Measurements from ENCODE around the gene TSPAN14. TPM values are rescaled to one million over a fixed set of nuclear protein-coding genes. Genes with fewer than 3 reads are reported as not detected.

The TSPAN14 gene
- total RNA-seq, 1 experiment from 2014 or later, result 46.8 TPM

GRCh38 chr10:80471715-80472233 is 17.7 kb downstream of the TSPAN14 start:
- H2BK20ac ChIP-seq (ENCODE audit: low read depth, low read length, poor library complexity, severe bottlenecking), result no peak overlapping the region
- H2BK15ac ChIP-seq (ENCODE audit: low read depth, low read length), result no peak overlapping the region
- no CpG with 5 or more reads among the region's 4 CpGs for WGBS (ENCODE audit: extremely low coverage, insufficient read length, low lambda C conversion rate)

More at GRCh38 chr10:80471715-80472233, 17.7 kb downstream of the TSPAN14 start:
- Histone ChIP-seq H3K56ac (ENCODE audit: insufficient read length, low read depth, low read length) (no peak overlapping the region), H4K20me1 (ENCODE audit: control insufficient read depth, insufficient read depth, insufficient read length) (no peaks in the 10 kb centered on the region), H3K79me1 (ENCODE audit: insufficient read depth, low read depth, low read length, poor library complexity, severe bottlenecking) (peaks cover 9% of the 10 kb centered on the region), H3K4me1 (ENCODE audit: insufficient read depth, low read length) (peaks cover 8% of the 10 kb centered on the region; the same call in 1 of the 2 replicates), H2AFZ (ENCODE audit: low read length) (no peak overlapping the region), H3K4me2 (ENCODE audit: insufficient read depth, insufficient read length, low read length) (no peak overlapping the region), H3K18ac (ENCODE audit: insufficient read length, low read depth, low read length) (no peak overlapping the region), H2BK120ac (ENCODE audit: low read depth, low read length, poor library complexity, severe bottlenecking) (no peak overlapping the region), H2AK5ac (ENCODE audit: insufficient read length, low read length) (no peak overlapping the region), H3K79me2 (ENCODE audit: insufficient read depth, low read length) (peaks cover 2% of the 10 kb centered on the region; the same call in 1 of the 2 replicates), H3K23me2 (ENCODE audit: insufficient read length, low read depth, low read length, poor library complexity, severe bottlenecking) (no peaks in the 10 kb centered on the region), H3K9me3 (ENCODE audit: control insufficient read depth, low read depth, low read length) (no peaks in the 10 kb centered on the region), H4K8ac (replicated peaks; ENCODE audit: insufficient read length, low read depth, low read length) (no peak overlapping the region), H3K23ac (ENCODE audit: insufficient read length, low read depth, low read length) (no peak overlapping the region), H2BK12ac (ENCODE audit: insufficient read length, low read depth, low read length) (no peak overlapping the region), H4K91ac (ENCODE audit: insufficient read length, low read depth, low read length) (no peak overlapping the region), H3K27ac (ENCODE audit: insufficient read length, low read depth, low read length) (no peak overlapping the region), H3K4ac (ENCODE audit: low read depth, low read length) (no peak overlapping the region), H4K5ac (ENCODE audit: insufficient read length, low read depth, low read length) (no peak overlapping the region), H3K27me3 (ENCODE audit: insufficient read depth, low read length) (no peaks in the 10 kb centered on the region; the same call in 1 of the 2 replicates), H3K14ac (ENCODE audit: insufficient read depth, low read length) (no peak overlapping the region), H3T11ph (ENCODE audit: low read length) (no peak overlapping the region), H3K9ac (ENCODE audit: extremely low read depth, insufficient read length, low read length) (no peak overlapping the region), H2BK5ac (ENCODE audit: insufficient read length, low read length) (no peak overlapping the region)
- peaks cover 41 to 57% of the 10 kb centered on the region in 2 experiments for H3K4me1 Mint-ChIP-seq
- no peak for DNase-seq
- H3K27me3 Mint-ChIP-seq (ENCODE audit: low read depth), result peaks cover 42% of the 10 kb centered on the region
- no peaks in the 10 kb centered on the region for H3K9me3 Mint-ChIP-seq
- no peak overlapping the region for H3K4me3 Mint-ChIP-seq
- TF ChIP-seq, protein P1, sequence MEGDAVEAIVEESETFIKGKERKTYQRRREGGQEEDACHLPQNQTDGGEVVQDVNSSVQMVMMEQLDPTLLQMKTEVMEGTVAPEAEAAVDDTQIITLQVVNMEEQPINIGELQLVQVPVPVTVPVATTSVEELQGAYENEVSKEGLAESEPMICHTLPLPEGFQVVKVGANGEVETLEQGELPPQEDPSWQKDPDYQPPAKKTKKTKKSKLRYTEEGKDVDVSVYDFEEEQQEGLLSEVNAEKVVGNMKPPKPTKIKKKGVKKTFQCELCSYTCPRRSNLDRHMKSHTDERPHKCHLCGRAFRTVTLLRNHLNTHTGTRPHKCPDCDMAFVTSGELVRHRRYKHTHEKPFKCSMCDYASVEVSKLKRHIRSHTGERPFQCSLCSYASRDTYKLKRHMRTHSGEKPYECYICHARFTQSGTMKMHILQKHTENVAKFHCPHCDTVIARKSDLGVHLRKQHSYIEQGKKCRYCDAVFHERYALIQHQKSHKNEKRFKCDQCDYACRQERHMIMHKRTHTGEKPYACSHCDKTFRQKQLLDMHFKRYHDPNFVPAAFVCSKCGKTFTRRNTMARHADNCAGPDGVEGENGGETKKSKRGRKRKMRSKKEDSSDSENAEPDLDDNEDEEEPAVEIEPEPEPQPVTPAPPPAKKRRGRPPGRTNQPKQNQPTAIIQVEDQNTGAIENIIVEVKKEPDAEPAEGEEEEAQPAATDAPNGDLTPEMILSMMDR (conservative IDR thresholded peaks at IDR 0.05), result no peak
- H3K27ac Mint-ChIP-seq, result no peak overlapping the region
- peaks cover 8 to 19% (median 19%) of the 10 kb centered on the region in 3 experiments; a peak in 6 of 7 replicates for H3K36me3 Mint-ChIP-seq (ENCODE audit: insufficient read depth in 1 of 3, low read depth in 3 of 3)
